Dedifferentiated amniotic fluid mesenchymal stem cell (primary cell): ENCODE data around the gene LYZL2.
"Not testable (repeated sequence)": the region's sequence is repeated elsewhere in the genome, so short reads cannot be mapped to it uniquely, and the experiment has no call there.

ENCODE experiments used
- DNase-seq: peaks from one replicate; pipeline ENCODE4 v3.0.0-alpha.2; 2016; ENCODE audit errors: extremely low spot score

LYZL2 gene

DNA sequence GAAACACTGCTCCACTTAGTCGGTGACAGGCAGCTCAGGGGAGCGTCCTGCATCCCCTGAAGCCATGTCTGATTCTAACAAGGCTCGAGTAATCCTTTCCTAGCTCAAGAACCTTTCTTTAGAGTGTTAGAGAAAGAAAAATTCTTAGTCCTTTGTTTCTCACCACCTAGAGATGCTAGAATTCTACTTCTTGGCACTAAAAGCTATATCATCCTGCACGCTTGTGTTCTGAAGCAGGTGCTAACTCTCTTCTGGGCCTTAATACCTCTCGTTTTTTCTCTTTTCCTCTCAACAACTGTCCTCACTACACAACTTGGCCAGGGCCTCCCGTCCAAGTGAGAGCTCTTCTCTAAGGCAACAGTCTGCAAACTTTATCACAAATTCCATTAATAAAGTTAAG is at the start of gene LYZL2:
LYZL2 (minus strand) TSS at position 101 of the 400 bp plus-strand sequence. CDS start 2,838 bp downstream, outside the sequence.
- no peak for DNase-seq

- not testable (repeated sequence) for DNase-seq
Observed at GRCh38 chr10:30677616-30678015, 48.1 kb upstream of the LYZL2 start.

GRCh38 chr10:30677146-30677545 is 47.6 kb upstream of the LYZL2 start:
- DNase-seq, result not testable (repeated sequence)

DNA sequence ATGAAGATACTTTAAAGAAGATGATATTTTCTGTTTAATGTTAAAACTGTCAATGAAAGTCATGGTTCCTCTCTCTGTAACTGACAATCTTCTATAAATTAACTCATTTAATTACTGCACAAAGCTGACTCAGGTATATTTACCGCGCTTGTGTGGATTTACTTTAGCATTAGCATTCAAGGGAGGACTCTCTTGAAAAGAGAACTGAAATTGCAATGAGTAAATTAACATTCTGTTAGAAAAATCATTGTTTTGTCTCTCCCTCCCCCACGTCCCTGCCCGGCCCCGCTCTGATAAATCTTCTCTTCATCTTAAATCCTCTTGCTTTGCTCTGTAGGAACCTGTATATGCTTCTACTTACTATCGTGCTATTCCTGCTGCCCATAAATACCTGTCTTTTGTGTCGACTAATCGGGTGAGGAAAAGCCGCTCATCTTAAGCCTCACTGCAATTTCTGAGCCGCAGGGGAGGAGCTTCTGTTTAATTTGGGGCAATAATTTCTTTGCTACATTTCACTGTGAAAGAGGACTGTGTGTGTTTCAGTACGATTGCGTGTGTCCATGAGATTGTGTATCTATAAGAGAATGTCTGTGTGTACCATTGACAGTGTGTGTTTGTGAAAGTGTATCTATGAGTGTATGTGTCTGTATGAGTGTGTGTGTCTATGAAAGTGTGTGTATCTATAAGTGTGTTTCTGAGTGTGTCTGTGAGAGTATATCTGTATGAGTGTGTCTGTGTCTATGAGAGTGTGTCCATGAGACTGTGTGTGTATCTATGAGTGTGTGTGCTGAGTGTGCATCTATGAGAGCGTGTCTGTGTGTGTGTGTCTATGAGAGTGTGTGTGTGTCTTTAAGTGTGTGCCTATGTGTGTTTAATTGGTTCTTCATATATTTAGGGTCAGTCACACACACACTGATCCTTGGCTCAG is 46.5 kb upstream of the LYZL2 start:
- no peak for DNase-seq

DNA sequence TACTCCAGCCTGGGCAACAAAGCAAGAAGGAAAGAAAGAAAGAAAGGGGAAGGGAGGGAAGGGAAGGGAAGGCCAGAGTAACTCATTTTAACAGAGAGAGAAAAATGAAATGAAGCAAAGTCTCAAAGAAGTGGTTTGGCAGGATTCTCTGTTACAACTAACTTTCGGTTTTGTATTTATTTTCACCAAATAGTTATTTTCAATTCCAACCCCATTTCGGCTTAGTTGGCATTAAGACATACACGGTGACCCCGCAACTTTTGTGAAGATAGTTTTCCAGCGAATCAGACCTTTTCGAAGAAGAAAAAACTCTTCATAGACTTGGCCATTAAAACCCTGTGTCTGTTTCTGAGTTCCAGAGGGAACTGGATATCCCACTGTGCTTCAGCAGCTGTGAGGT is 45.2 kb upstream of the LYZL2 start:
- DNase-seq, result no peak

DNA sequence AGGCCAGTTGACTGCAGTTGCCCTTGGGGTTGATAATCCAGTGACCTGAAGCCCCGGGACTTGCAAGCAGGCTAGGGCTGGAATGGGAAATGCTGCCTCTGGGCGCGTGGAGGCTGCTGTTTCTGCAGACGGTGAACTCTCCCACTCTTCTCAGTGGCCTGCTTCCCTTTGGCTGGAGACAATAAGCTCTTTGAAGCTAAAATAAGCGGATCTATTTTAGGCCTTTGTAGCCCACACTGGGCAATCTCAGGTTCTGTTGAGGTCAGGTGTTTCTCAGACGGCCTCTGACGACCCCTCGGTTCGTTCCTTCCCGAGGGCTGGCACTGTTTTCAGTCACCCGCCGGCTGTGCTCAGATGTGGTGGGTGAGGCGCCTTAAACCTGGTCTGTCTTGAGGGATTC is 43.7 kb upstream of the LYZL2 start:
- DNase-seq, result not testable (repeated sequence)

GRCh38 chr10:30672338-30672737 is 42.8 kb upstream of the LYZL2 start:
- DNase-seq, result not testable (repeated sequence)

- peak; percentile 82 for DNase-seq
Observed at GRCh38 chr10:30671026-30671616, 41.6 kb upstream of the LYZL2 start.

- not testable (repeated sequence) for DNase-seq
Observed at GRCh38 chr10:30667982-30668381, 38.4 kb upstream of the LYZL2 start.

GRCh38 chr10:30663403-30663802 is 33.9 kb upstream of the LYZL2 start:
- not testable (repeated sequence) for DNase-seq

DNA sequence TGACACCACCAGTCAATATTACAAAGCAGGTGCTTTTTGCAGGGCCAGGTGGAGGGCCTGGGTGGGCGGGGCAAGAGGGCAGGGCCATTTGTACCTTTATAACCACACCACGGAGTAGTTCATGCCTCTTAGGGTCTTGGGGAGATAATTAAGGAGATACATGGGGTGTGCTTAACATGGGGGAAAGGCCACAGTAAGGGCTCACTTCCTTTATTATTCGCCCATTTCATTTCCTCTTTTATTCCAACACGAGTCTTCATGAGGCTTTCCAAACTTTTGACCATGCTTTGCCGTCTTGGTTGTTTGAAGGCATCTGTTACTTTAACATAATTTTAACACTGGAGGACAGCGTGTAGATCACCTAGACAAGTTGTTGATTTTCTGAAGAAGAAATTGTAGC is 33.3 kb upstream of the LYZL2 start:
- DNase-seq, result no peak

DNA sequence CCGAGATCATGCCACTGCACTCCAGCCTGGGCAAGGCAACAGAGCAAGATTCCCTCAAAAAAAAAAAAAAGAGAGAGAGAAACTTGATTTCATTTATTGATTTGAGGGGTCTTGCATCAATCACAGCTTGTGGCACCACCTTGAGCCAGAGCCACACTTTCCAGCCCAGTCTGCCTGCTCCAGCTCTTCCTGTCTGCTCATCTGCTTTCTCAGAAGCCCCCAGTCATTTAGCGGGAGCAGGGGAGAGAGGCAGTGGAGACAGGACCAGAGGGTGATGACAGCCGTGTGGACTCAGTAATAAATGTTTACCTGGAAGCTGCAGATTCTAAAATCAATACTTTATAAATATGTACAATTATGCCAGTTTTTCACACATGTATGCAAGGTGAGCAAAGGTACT is 30.8 kb upstream of the LYZL2 start:
- DNase-seq, result not testable (repeated sequence)

DNA sequence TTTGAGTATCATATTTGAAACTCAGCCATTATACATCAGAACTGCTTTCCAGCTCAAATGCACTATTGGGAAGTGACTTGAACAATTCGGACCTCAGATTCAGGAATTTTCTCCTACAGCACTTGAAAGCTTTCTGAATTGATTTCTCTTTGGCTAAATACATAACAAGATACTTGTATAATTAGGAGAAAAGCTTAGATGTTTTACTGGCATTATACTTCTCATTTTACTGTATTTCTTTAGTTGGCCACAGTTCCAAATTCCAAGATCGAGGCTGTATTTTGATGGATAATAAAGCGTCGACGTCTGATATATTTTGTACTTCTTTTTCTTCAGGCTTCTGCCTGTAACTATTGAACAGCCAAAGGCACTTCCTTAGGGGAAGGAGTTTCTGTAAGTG is 26.7 kb upstream of the LYZL2 start:
- no peak for DNase-seq

- DNase-seq, result not testable (repeated sequence)
Observed at GRCh38 chr10:30655001-30655400, 25.4 kb upstream of the LYZL2 start.

- DNase-seq, result not testable (repeated sequence)
Observed at GRCh38 chr10:30651470-30652397, 22.2 kb upstream of the LYZL2 start.

DNA sequence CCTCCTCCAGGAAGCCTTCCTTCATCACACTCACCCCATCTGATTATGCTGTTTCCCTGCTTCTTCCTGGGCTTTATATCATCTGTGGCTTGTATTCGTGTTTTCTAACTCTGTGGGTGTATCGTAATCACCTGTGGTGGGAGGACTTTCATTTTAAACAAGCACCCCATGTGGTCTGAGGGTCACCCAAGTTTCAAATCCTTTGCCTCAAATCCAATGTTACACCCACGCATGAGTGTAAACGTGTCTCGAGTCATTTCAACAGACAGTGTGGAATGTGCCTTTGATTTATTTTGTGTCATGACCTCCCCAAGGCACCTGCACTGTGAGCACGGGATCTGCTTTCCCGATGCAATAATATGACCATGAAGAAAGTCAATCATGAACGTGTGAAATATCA is 17.5 kb upstream of the LYZL2 start:
- DNase-seq, result no peak

- DNase-seq, result no peak
Observed at GRCh38 chr10:30645340-30645827, 15.8 kb upstream of the LYZL2 start.

DNA sequence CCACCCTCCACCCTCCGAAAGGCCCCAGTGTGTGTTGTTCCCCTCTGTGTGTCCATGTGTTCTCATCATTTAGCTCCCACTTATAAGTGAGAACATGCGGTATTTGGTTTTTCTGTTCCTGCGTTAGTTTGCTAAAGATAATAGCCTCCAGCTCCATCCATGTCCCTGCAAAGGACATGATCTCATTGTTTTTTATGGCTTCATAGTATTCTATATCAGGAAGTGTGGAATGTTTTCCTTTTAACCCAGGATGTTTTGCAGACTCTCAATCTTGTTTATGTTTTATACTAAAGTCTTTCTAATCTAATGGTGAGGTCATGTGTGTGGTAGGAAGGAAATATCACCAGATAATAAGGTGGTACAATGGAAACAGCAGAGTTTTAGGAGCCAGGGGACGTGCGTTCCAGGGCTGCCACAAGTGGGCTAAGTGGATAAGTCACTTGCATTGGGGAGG is 14.9 kb upstream of the LYZL2 start:
- not testable (repeated sequence) for DNase-seq

DNA sequence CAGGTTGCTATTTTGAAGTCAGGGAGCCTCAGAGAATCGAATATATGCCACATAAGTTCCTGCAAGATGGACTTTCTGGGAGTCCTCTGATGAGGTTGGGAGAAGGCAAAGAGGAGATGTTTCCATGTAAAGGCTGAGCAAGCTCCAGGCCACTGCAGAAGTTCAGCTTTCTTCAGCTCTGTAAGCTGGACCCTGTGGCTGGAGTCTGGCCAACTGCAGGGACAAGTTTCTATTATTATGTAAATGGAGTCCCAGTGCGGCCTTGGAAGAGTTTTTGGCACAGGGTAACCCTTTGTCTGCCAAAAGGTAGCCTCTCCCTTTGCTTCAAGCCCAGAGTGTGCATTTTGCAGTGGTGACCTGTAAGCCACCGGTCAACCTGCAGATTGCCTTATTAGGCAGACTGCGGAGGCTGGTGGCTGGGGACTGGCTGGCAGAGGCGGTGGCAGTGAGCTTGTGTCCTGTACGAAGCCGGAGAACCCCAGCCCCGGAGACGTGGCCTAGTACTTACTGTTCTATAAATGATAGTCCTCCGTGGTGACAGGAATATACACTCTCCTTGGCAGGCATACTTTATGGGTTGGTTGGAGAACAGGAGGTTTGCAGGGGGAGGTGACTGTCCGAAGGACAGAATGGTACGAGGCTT is 14.1 kb upstream of the LYZL2 start:
- DNase-seq, result not testable (repeated sequence)

- DNase-seq, result not testable (repeated sequence)
Observed at GRCh38 chr10:30642856-30643255, 13.3 kb upstream of the LYZL2 start.
